Vagina (tissue), 2 donors: Measurements from ENCODE around the gene CKAP5. TPM values are rescaled to one million over a fixed set of nuclear protein-coding genes. Genes with fewer than 3 reads are reported as not detected.
A peak's percentile ranks its signal among the peaks of the same experiment; 100 is the strongest.

Experiments
- DNase-seq, 2 donors: peaks; one replicate each; pipeline ENCODE4 v3.0.0-alpha.2; 2017; ENCODE audit errors: extremely low spot score in 2 of 2
- H3K27ac ChIP-seq: fragments of 200-600 bp; sonication (generic); one replicate; pipeline ENCODE4 v1.5.1; 2019
- H3K27me3 ChIP-seq: fragments of 200-600 bp; sonication (generic); one replicate; pipeline ENCODE4 v1.5.1; 2019
- H3K36me3 ChIP-seq, 2 donors: fragments of 200-600 bp; sonication (generic); one replicate each; pipeline ENCODE4 v1.5.1; 2017 to 2019
- H3K4me1 ChIP-seq: fragments of 200-600 bp; sonication (generic); one replicate; pipeline ENCODE4 v1.5.1; 2019
- H3K4me3 ChIP-seq, 2 donors: fragments of 200-600 bp; sonication (generic); 1 replicate in 1 of 2; 2 replicates in 1 of 2; pipeline ENCODE4 v1.5.1; 2016 to 2019
- H3K9me3 ChIP-seq: fragments of 200-600 bp; sonication (generic); one replicate; pipeline ENCODE4 v1.5.1; 2019
- POLR2A ChIP-seq, 2 donors: fragments of 450-650 bp; IDR thresholded peaks; one replicate each; pipeline ENCODE4 v1.6.1; 2017; ENCODE audit warnings: antibody characterized with exemption in 2 of 2, mild to moderate bottlenecking in 2 of 2, moderate library complexity in 2 of 2
- POLR2AphosphoS5 ChIP-seq, 2 donors: sonication (generic); formaldehyde crosslinking; IDR thresholded peaks; one replicate each; pipeline ENCODE4 v1.9.0; 2017; ENCODE audit warnings: antibody characterized with exemption in 2 of 2, mild to moderate bottlenecking in 2 of 2, low read depth in 1 of 2; ENCODE audit not compliant: insufficient read depth in 1 of 2
- intact Hi-C: fragments of 100-400 bp; cut with DNase I; formaldehyde crosslinking; loops from one replicate; pipeline ENCODE4 v1.15.1; 2023
- total RNA-seq: library from RNA; depleted of rRNA; stranded (reverse); fragments of >200 nt; gene quantifications from one replicate; pipeline ENCODE4 v1.2.3, GENCODE V29; 2016
- TF ChIP-seq, protein P1 (sequence below), 3 experiments: fragments of 450-650 bp in 2 of 3; fragments of 200-600 bp in 1 of 3; sonication (generic) in 1 of 3; IDR thresholded peaks; one replicate each; pipeline ENCODE4 v1.5.1; 2017 to 2019; ENCODE audit warnings: antibody characterized with exemption in 3 of 3, mild to moderate bottlenecking in 2 of 3, moderate library complexity in 2 of 3

The CKAP5 gene
- total RNA-seq, 1 donor from 2014 or later = 32.9 TPM

DNA sequence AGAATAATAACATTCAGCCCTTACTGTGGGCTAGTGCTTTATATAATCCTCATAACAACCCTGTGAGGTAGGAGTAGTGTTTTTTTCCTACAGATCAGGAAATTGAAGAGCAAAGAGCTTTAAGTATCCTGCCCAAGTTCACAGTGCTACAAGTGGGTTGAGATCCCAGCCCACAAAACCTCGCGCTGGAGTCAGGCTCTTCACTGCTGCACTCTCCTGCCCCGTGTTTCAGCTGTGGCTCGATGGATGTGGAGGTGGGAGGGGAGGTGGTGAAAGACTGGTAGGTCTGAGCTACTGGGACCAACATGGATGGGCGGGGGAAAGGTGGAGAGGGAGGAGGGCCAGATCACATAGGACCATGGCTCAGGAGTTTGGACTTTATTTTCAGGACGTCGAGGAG is 139.2 kb downstream of the CKAP5 start:
- H3K9me3 ChIP-seq = no peaks in the 10 kb centered on the region
- TF ChIP-seq POLR2AphosphoS5 (IDR thresholded peaks at IDR 0.05; ENCODE audit: insufficient read depth in 1 of 2, low read depth in 1 of 2) = no peak
- TF ChIP-seq, protein P1, sequence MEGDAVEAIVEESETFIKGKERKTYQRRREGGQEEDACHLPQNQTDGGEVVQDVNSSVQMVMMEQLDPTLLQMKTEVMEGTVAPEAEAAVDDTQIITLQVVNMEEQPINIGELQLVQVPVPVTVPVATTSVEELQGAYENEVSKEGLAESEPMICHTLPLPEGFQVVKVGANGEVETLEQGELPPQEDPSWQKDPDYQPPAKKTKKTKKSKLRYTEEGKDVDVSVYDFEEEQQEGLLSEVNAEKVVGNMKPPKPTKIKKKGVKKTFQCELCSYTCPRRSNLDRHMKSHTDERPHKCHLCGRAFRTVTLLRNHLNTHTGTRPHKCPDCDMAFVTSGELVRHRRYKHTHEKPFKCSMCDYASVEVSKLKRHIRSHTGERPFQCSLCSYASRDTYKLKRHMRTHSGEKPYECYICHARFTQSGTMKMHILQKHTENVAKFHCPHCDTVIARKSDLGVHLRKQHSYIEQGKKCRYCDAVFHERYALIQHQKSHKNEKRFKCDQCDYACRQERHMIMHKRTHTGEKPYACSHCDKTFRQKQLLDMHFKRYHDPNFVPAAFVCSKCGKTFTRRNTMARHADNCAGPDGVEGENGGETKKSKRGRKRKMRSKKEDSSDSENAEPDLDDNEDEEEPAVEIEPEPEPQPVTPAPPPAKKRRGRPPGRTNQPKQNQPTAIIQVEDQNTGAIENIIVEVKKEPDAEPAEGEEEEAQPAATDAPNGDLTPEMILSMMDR (IDR thresholded peaks at IDR 0.05) = no peak
- no peak for TF ChIP-seq POLR2A (IDR thresholded peaks at IDR 0.05)
- intact Hi-C loops = loop anchor here (5.0 kb wide), 1 partner anchor 90 kb away; the partner anchor contains the start of genes ATG13 and HARBI1
- H3K4me1 ChIP-seq = peaks cover 18% of the 10 kb centered on the region
- H3K27ac ChIP-seq = no peak overlapping the region
- H3K27me3 ChIP-seq = no peaks in the 10 kb centered on the region
- no peak for DNase-seq
- no peak overlapping the region for H3K4me3 ChIP-seq
- H3K36me3 ChIP-seq = peaks cover 0 to 38% of the 10 kb centered on the region in 2 donors

DNA sequence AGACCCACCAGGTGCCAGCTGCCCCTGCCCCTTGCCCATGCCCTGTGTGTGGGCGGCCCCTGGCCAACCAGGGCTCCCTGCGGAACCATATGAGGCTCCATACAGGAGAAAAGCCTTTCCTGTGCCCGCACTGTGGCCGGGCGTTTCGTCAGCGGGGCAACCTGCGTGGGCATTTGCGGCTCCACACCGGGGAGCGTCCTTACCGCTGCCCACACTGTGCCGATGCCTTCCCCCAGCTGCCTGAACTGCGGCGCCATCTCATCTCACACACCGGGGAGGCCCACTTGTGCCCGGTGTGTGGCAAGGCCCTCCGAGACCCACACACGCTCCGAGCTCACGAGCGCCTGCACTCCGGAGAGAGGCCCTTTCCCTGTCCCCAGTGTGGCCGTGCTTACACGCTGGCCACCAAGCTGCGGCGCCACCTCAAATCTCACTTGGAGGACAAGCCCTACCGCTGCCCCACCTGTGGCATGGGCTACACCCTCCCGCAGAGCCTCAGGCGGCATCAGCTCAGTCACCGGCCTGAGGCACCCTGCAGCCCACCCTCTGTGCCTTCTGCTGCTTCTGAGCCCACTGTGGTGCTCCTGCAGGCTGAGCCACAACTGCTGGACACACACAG is 140.9 kb downstream of the CKAP5 start:
- peaks cover 0 to 38% of the 10 kb centered on the region in 2 donors for H3K36me3 ChIP-seq
- H3K4me1 ChIP-seq = peaks cover 19% of the 10 kb centered on the region
- H3K27me3 ChIP-seq = no peaks in the 10 kb centered on the region
- no peak overlapping the region for H3K27ac ChIP-seq
- TF ChIP-seq POLR2AphosphoS5 (IDR thresholded peaks at IDR 0.05; ENCODE audit: insufficient read depth in 1 of 2, low read depth in 1 of 2) (no peak), POLR2A (IDR thresholded peaks at IDR 0.05) (no peak)
- TF ChIP-seq, protein P1 (IDR thresholded peaks at IDR 0.05) = no peak
- H3K9me3 ChIP-seq = no peaks in the 10 kb centered on the region
- no peak for DNase-seq
- intact Hi-C loops = loop anchor here (5.0 kb wide), 1 partner anchor 88 kb away; the partner anchor contains the start of genes ATG13 and HARBI1
- H3K4me3 ChIP-seq = no peak overlapping the region

DNA sequence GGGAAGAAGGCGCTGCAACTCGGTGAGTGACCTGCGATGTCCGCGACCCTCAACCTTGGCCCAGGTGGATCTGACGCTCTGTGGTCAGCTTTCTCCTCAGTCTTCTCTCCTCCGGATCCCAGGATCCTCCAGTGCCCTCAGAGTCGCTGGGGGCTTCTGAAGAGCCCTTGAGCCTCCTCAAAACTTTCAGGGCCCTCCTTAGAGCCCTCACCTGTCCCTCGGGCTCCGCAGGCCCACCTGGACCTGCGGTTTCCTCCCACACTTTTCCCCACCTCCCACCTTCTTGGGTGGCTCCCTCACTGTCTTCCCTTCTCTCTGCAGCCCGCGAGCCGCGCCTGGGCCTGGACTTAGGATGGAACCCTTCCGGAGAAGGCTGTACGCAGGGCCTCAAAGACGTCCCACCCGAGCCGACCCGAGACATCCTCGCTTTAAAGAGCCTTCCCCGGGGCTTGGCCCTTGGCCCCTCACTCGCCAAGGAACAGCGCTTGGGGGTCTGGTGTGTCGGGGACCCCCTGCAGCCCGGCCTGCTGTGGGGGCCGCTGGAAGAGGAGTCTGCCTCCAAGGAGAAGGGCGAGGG is 144.9 kb downstream of the CKAP5 start:
- Histone ChIP-seq H3K9me3 (no peaks in the 10 kb centered on the region), H3K27ac (peak overlapping the region; percentile 95), H3K27me3 (no peaks in the 10 kb centered on the region), H3K36me3 (peaks cover 0 to 28% of the 10 kb centered on the region in 2 donors), H3K4me1 (peaks cover 56% of the 10 kb centered on the region), H3K4me3 (peak overlapping the region; percentile 78 to 93)
- intact Hi-C loops = no loop called here
- TF ChIP-seq, protein P1 (IDR thresholded peaks at IDR 0.05) = no peak
- TF ChIP-seq POLR2A (IDR thresholded peaks at IDR 0.05) = no peak
- no peak for TF ChIP-seq POLR2AphosphoS5 (IDR thresholded peaks at IDR 0.05; ENCODE audit: insufficient read depth in 1 of 2, low read depth in 1 of 2)
- no peak for DNase-seq

DNA sequence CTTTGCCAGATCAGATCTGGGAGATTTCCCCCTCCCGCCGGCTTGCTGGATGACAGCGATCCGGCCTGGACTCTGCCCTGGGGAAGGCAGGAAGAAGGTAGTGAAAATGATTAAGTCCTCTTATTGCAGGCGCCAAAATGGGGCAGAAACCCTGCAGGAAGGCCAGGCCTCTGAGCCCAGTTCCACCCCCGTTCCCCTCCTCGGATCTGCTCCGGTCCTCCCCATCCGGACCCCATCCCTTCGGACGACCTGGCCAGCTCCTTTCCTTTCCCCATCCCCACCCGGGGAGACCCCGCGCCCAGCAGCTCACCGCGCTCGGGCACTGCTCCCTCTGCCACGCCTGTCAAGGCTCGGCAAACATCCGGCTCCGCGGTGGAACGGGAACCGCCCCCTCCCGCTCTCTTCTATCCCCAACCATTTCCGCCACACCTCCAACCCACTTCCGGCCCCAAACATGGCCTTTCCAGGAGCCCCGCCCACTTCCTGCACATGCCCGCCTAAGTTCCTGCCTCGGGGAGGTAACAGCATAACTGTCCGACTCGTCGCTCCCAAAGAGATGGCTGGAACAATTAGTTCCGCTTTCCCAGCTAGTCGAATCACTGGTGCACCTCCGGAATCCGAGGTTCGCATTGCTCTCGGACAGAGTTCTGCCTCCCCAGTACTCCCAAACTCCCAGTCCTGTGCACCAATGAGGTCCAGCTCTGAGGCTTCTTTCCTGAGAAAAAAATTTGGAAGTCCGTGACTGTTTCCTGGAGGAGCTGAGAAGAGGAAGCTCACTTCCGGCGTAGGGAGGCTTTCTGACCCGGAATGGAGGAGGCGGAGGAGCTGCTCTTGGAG is 145.6 kb downstream of the CKAP5 start, which contains the start of the genes ARHGAP1 and ZNF408:
ARHGAP1 (minus strand) TSS at position 379 of the 837 bp plus-strand sequence. CDS start 4,512 bp downstream, outside the sequence.
ZNF408 (plus strand) TSS at position 791 of the 837 bp plus-strand sequence; CDS start at position 808, 17 bp downstream.
- Histone ChIP-seq H3K4me1 (peaks cover 63% of the 10 kb centered on the region), H3K36me3 (peaks cover 0 to 28% of the 10 kb centered on the region in 2 donors), H3K4me3 (peak within 1 kb of the TSS; percentile 78 to 93), H3K27me3 (no peaks in the 10 kb centered on the region), H3K27ac (peak within 1 kb of the TSS; percentile 95), H3K9me3 (no peaks in the 10 kb centered on the region)
- peak in 1 of 2 donors; percentile 99 for DNase-seq
- peak; percentile 94 to 96 for TF ChIP-seq POLR2AphosphoS5 (IDR thresholded peaks at IDR 0.05; ENCODE audit: insufficient read depth in 1 of 2, low read depth in 1 of 2)
- TF ChIP-seq, protein P1 (IDR thresholded peaks at IDR 0.05) = no peak
- peak in 1 of 2 donors; percentile 52 for TF ChIP-seq POLR2A (IDR thresholded peaks at IDR 0.05)
- intact Hi-C loops = no loop called here
